OCI-LY7 (cell line): ENCODE data around the gene ART1.

Source experiments
- EZH2phosphoT487 ChIP-seq: fragments of 200-600 bp; sonication (generic); IDR thresholded peaks from 2 replicates; pipeline ENCODE4 v1.6.1; 2018; ENCODE audit warnings: low read depth, borderline replicate concordance, mild to moderate bottlenecking, mixed run types, antibody characterized with exemption, low read length, moderate library complexity, mixed read lengths
- TF ChIP-seq, protein P1 (sequence below): fragments of 200-600 bp; sonication (generic); conservative IDR thresholded peaks from 2 replicates; pipeline ENCODE4 v1.5.1; 2014; ENCODE audit warnings: mild to moderate bottlenecking, antibody characterized with exemption, low read length, moderate library complexity, mixed read lengths

DNA sequence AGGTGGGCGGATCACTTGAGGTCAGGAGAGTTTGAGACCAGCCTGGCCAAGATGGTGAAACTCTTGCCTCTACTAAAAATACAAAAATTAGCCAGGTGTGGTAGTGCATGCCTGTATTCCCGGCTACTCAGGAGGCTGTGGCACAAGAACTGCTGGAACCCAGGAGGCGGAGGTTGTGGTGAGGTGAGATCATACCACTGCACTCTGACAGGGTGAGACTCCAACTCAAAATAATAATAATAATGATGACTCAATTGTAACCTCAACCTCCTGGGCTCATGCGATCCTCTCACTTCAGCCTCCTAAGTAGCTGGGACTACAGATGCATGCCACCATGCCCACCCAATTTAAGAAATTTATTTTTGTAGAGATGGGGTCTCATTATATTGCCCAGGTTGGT is 41.8 kb downstream of the ART1 start:
- TF ChIP-seq, protein P1, sequence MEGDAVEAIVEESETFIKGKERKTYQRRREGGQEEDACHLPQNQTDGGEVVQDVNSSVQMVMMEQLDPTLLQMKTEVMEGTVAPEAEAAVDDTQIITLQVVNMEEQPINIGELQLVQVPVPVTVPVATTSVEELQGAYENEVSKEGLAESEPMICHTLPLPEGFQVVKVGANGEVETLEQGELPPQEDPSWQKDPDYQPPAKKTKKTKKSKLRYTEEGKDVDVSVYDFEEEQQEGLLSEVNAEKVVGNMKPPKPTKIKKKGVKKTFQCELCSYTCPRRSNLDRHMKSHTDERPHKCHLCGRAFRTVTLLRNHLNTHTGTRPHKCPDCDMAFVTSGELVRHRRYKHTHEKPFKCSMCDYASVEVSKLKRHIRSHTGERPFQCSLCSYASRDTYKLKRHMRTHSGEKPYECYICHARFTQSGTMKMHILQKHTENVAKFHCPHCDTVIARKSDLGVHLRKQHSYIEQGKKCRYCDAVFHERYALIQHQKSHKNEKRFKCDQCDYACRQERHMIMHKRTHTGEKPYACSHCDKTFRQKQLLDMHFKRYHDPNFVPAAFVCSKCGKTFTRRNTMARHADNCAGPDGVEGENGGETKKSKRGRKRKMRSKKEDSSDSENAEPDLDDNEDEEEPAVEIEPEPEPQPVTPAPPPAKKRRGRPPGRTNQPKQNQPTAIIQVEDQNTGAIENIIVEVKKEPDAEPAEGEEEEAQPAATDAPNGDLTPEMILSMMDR = no peak
- no peak for TF ChIP-seq EZH2phosphoT487
